IPS-18a (cell line): Measurements from ENCODE around the gene TMEM92.
"Not testable (repeated sequence)": the region's sequence is repeated elsewhere in the genome, so short reads cannot be mapped to it uniquely, and the experiment has no call there.

Source experiments
- H3K27ac ChIP-seq: one replicate; pipeline ENCODE4 v1.5.1; 2013; ENCODE audit warnings: low read length
- H3K27me3 ChIP-seq: one replicate; pipeline ENCODE4 v1.6.1; 2013; ENCODE audit warnings: mild to moderate bottlenecking, low read length; ENCODE audit not compliant: control insufficient read depth, insufficient read depth
- H3K36me3 ChIP-seq: one replicate; pipeline ENCODE4 v1.6.1; 2013; ENCODE audit warnings: low read depth, low read length; ENCODE audit not compliant: control insufficient read depth
- H3K4me1 ChIP-seq: one replicate; pipeline ENCODE4 v1.6.1; 2013; ENCODE audit warnings: low read depth, low read length; ENCODE audit not compliant: control insufficient read depth
- H3K4me3 ChIP-seq: one replicate; pipeline ENCODE4 v1.5.1; 2013; ENCODE audit warnings: low read length
- H3K9ac ChIP-seq: one replicate; pipeline ENCODE4 v1.6.1; 2013; ENCODE audit warnings: mild to moderate bottlenecking, low read length, moderate library complexity
- H3K9me3 ChIP-seq: one replicate; pipeline ENCODE4 v1.6.1; 2013; ENCODE audit warnings: low read depth, low read length; ENCODE audit not compliant: control insufficient read depth

Gene TMEM92

DNA sequence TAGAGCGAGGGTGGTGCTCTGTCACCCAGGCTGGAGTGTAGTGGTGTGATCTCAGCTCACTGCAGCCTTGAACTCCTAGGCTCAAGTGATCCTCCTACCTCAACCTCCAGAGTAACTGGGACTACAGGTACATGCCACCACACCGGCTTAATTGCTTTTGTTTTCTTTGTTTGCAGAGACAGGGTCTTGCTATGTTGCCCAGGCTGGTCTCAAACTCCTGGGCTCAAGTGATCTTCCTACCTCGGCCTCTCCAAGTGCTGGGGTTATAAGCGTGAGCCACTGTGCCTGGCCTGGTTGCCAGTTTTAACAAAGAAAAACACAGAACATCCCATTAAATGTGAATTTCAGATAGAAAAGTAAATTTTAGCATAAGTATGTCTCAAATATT lies 2.9 kb upstream of the TMEM92 start:
- H3K36me3 ChIP-seq, H3K27ac ChIP-seq, H3K9ac ChIP-seq, H3K9me3 ChIP-seq, H3K4me3 ChIP-seq: not testable (repeated sequence)
- peaks cover 14% of the 10 kb centered on the region for H3K4me1 ChIP-seq
- H3K27me3 ChIP-seq: peaks cover 11% of the 10 kb centered on the region

- Histone ChIP-seq H3K9me3 (no peaks in the 10 kb centered on the region), H3K27me3 (peaks cover 11% of the 10 kb centered on the region), H3K36me3 (no peaks in the 10 kb centered on the region), H3K9ac (no peak overlapping the region), H3K27ac (no peak overlapping the region), H3K4me3 (no peak overlapping the region), H3K4me1 (peaks cover 19% of the 10 kb centered on the region)
These were observed 2.0 kb upstream of the TMEM92 start for GRCh38 chr17:50272246-50272645.

DNA sequence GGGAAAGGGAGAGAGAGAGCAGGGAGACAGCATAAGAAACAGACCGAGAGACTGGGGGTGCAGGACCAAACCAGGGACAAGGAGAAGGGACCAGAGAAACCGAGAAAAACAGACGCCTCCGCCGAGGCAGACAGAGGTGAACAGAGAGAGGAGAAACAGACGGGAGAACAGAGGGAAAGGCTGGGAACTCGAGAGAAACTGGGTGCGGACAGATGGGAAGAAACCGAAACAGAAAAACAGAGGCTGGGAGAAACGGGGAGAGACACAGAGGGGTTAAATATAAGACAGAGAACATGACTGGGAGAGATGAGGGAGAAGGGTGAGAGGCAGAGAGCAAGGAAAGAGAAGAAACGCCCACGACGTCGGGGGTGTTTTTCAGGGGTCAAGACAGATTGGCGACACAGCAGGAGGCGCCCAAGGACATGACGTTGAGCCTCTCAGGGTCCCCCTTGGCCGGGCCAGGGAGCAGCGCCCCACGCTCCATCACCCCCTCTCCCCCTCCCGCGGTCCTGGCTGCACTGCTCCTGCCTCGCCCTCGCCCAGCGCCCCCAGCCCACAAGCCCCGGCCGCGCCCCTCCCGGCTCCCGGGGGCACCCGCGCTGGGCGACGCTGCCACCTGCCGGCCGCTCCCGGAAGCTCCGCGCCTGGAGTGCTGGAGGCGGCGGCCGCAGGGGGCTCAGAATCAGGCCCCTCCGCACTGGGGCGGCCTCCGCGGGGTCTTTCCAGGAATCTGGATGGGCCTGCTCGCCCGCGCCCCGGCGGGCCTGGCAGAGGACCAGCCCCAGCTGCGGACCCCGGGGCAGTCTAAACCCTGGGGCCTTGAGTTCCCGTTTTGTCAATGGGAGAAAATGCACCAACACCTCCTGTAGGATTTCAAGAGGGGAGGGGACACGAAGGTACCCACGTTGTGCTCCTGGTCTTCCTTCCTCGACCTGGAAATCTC lies 1.3 kb upstream of the TMEM92 start:
- Histone ChIP-seq H3K27me3 (peaks cover 11% of the 10 kb centered on the region), H3K4me1 (peaks cover 22% of the 10 kb centered on the region), H3K4me3 (peak overlapping the region; percentile 53), H3K27ac (no peak overlapping the region), H3K9ac (no peak overlapping the region), H3K9me3 (no peaks in the 10 kb centered on the region), H3K36me3 (no peaks in the 10 kb centered on the region)

DNA sequence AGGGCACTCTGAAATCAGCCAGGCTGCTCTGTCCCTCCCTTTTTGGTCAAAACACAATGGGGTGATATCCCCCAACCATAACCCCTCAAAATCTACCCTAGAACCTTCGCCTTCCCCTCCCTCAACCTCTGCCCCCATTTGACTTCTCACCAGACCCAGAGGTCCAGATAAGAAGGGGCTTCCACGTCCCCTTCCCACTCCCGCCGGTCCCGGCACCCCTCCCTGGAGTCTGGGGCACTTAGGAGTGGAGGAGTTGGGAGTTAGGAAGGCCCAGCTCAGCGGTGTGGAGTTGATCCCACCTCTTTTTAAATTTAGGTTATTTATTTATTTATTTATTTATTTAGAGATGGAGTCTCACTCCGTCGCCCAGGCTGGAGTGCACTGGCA lies 619 bp upstream of the TMEM92 start:
- H3K9ac ChIP-seq: no peak overlapping the region

DNA sequence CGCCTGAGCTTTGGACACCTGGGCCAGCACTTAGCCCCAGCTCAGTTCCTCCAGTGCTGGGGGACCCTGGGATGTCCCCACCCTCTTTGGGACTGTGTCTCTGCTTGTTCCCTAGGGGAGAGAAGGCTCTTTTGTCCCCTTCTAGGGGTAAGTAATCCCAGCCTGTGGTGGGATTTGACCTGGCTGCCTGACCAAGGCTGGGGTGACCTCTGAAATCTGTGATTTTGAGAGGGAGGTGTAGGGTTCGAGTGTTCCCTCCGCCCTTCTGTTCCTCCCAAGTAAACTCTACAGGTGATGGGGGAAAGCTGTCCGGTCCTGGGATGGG lies 593 bp downstream of the TMEM92 start:
- H3K4me3 ChIP-seq: peak overlapping the region; percentile 51
- peaks cover 11% of the 10 kb centered on the region for H3K27me3 ChIP-seq
- H3K36me3 ChIP-seq: no peaks in the 10 kb centered on the region
- no peaks in the 10 kb centered on the region for H3K9me3 ChIP-seq
- no peak overlapping the region for H3K27ac ChIP-seq
- H3K9ac ChIP-seq: no peak overlapping the region
- H3K4me1 ChIP-seq: peaks cover 25% of the 10 kb centered on the region

More for the DNA sequence above, 619 bp upstream of the TMEM92 start:
- H3K27me3 ChIP-seq: peaks cover 11% of the 10 kb centered on the region
- H3K36me3 ChIP-seq: no peaks in the 10 kb centered on the region
- peak overlapping the region; percentile 53 for H3K4me3 ChIP-seq
- H3K4me1 ChIP-seq: peaks cover 22% of the 10 kb centered on the region
- H3K27ac ChIP-seq: no peak overlapping the region
- no peaks in the 10 kb centered on the region for H3K9me3 ChIP-seq

- Histone ChIP-seq H3K4me3 (peak overlapping the region; percentile 51), H3K27me3 (peaks cover 11% of the 10 kb centered on the region), H3K9me3 (no peaks in the 10 kb centered on the region), H3K9ac (no peak overlapping the region), H3K27ac (no peak overlapping the region), H3K4me1 (peaks cover 27% of the 10 kb centered on the region), H3K36me3 (no peaks in the 10 kb centered on the region)
These were observed 1.0 kb downstream of the TMEM92 start for GRCh38 chr17:50275279-50275678.

- Histone ChIP-seq H3K4me1 (peaks cover 19% of the 10 kb centered on the region), H3K27ac (no peak overlapping the region), H3K9ac (no peak overlapping the region)
These were observed 2.5 kb downstream of the TMEM92 start for GRCh38 chr17:50276588-50277356.

DNA sequence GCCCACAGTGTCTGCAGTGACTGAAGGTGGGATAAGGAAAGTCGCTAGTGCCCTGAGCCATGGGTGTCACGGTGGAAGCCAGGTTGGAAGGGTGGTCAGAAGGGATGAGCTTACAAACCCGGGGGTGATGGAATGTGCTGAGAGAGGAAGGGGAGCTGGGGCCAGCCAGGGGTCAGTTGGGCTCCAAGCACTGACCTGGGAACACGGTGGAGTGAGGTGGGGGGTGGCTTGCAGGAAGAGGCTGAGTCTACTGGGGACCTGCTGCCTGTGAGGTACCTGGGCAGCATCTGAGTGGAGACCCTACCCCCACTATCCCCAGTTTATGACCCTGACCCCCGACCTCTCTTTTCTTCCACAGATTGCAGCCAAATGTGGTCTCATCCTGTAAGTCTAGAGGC lies 3.1 kb downstream of the TMEM92 start:
- no peak overlapping the region for H3K27ac ChIP-seq
- H3K27me3 ChIP-seq: peaks cover 8% of the 10 kb centered on the region
- peaks cover 19% of the 10 kb centered on the region for H3K4me1 ChIP-seq
- no peak overlapping the region for H3K9ac ChIP-seq
- H3K36me3 ChIP-seq: no peaks in the 10 kb centered on the region
- no peaks in the 10 kb centered on the region for H3K9me3 ChIP-seq
- H3K4me3 ChIP-seq: no peak overlapping the region

More at GRCh38 chr17:50276588-50277356, 2.5 kb downstream of the TMEM92 start:
- Histone ChIP-seq H3K27me3 (peaks cover 11% of the 10 kb centered on the region), H3K36me3 (no peaks in the 10 kb centered on the region), H3K9me3 (no peaks in the 10 kb centered on the region), H3K4me3 (no peak overlapping the region)

DNA sequence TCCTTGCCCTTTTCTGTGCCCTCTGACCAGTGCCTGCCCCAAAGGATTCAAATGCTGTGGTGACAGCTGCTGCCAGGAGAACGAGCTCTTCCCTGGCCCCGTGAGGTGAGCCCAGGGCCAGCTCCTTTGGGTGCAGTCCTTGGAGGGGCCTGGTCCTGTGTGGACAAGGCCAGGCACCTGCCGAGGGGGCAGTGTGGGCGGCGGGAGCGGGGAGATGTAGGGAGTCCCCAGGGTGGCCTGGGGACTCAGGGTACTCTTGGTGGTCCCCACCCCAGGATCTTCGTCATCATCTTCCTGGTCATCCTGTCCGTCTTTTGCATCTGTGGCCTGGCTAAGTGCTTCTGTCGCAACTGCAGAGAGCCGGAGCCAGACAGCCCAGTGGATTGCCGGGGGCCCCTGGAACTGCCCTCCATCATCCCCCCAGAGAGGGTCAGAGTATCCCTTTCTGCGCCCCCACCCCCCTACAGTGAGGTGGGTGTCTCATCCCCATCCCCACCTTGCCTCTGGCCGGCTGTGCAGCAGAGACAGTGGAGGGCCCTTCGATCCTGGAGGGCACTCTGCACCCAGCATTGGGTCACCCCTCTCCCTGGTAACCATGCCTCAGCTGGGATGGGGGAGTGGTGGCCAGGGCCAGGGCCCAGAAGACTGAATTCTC lies 4.4 kb downstream of the TMEM92 start:
- Histone ChIP-seq H3K4me3 (no peak overlapping the region), H3K4me1 (peaks cover 14% of the 10 kb centered on the region), H3K27ac (no peak overlapping the region), H3K27me3 (peaks cover under 1% of the 10 kb centered on the region), H3K9ac (no peak overlapping the region), H3K9me3 (no peaks in the 10 kb centered on the region), H3K36me3 (no peaks in the 10 kb centered on the region)

DNA sequence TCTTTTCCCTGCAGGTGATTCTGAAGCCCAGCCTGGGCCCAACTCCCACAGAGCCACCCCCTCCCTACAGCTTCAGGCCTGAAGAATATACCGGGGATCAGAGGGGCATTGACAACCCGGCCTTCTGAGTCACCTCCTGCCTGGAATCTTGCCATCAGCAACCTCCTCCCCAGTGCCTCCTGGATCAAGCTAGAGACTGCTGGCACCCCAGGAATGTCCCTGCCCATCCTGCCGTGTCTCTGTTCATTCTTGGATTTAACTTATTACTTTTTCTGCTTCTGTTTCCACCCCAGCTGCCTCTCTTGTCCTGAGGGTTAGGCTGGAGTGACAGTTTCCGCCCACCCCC lies 4.9 kb downstream of the TMEM92 start:
- no peak overlapping the region for H3K4me3 ChIP-seq

DNA sequence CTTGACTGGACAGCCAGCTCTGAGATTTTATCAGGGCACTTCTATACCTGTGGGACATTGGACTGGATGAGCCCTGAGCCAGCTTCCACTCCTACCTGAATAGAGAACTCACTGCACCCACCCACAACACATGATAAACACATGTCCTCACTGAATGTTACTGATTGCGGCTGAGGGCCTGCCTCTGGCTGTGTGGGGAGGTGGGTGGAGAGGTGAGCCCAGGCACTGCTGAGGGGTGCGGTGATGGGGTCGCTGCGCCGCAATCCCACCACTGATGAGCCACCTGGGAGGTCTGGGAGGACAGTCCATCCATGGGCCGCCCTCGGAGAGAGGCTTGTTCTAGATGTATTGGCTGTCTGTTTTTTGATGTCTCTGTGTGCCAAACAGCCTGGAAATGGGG lies 5.4 kb downstream of the TMEM92 start:
- H3K9me3 ChIP-seq: no peaks in the 10 kb centered on the region
- no peaks in the 10 kb centered on the region for H3K27me3 ChIP-seq
- no peak overlapping the region for H3K4me3 ChIP-seq
- no peak overlapping the region for H3K27ac ChIP-seq
- H3K9ac ChIP-seq: no peak overlapping the region
- peaks cover 18% of the 10 kb centered on the region for H3K4me1 ChIP-seq
- no peaks in the 10 kb centered on the region for H3K36me3 ChIP-seq

More for the DNA sequence above, 4.9 kb downstream of the TMEM92 start:
- Histone ChIP-seq H3K27me3 (no peaks in the 10 kb centered on the region), H3K9ac (no peak overlapping the region), H3K4me1 (peaks cover 18% of the 10 kb centered on the region), H3K27ac (no peak overlapping the region), H3K9me3 (no peaks in the 10 kb centered on the region), H3K36me3 (no peaks in the 10 kb centered on the region)
